NCI-H69 (cell line): ENCODE results near the gene SV2B.

Source experiments
- DNase-seq: peaks from one replicate; lab custom pipeline; 2025; lab: John Stamatoyannopoulos, UW

SV2B gene

DNA sequence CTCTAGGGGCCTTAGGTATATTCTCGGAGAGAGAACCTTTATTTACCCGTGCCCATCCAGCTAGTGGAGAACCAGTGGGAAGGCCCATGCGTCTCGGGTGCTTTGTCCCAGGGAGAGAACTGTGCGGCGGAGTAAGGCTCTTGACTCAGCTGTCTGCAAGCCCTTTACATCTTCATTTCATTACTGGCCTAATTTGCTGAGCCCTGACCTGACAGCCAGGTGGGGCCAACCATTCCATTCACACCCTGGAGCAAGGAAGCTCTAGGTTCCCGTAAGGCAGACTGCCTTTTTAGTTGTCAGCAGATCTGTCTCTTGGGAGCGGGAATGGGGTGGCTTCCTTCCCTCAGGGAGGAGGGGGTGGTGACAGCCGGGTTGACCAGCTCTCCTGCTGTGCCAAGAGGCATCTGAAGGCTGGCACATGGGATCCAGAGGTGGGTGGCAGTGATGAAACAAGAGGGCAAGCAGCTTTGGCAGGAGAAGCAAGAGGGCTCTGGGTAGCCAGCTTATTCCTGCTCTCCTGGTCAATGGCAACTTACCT lies 36.4 kb downstream of the SV2B start:
- peak; percentile 90 for DNase-seq

DNA sequence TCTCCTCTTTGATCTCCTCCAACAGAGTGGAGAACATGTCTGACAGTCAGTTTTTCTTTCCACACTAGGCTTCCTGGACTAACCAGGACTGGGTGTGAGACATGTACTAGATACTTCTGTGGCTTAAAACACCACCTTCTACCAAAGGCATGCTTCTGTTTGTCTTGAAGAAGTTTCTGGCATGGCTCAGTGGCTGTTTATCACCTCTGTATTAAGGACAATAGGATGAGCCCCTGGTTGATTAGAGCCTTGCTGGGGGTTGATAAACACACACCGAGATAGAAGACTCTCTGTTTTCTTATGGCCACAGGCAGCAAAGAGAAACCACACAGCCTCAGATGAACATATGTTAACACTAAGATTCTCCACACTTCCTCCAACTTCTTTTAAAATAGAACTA lies 40.5 kb downstream of the SV2B start:
- DNase-seq = no peak

DNA sequence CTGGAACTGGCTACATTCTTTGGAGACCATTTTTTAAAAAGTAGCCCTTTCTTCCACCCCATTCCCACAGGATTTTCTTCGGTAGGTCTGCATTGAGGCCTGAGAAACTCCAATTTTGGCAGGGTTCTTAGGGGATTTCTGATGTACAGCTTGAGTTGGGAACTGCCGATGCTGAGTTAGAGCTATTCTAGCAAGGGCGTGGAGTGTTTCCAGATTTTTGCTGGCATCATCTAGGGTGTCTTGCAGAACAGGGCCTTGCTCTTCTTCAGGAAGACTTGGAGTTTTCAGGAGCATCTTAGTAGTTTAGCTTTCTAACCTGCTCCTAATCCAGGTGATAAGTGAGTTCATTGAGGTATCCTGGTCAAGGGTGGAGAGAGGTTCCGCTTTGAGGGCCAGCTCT lies 41.0 kb downstream of the SV2B start:
- no peak for DNase-seq

GRCh38 chr15:91142106-91142744 lies 42.2 kb downstream of the SV2B start:
- peak; percentile 70 for DNase-seq

- peak; percentile 12 for DNase-seq
Measured at GRCh38 chr15:91142946-91143345, 42.9 kb downstream of the SV2B start.

GRCh38 chr15:91146728-91147127 lies 46.7 kb downstream of the SV2B start:
- peak; percentile 12 for DNase-seq

GRCh38 chr15:91148243-91148642 lies 48.2 kb downstream of the SV2B start:
- no peak for DNase-seq

DNA sequence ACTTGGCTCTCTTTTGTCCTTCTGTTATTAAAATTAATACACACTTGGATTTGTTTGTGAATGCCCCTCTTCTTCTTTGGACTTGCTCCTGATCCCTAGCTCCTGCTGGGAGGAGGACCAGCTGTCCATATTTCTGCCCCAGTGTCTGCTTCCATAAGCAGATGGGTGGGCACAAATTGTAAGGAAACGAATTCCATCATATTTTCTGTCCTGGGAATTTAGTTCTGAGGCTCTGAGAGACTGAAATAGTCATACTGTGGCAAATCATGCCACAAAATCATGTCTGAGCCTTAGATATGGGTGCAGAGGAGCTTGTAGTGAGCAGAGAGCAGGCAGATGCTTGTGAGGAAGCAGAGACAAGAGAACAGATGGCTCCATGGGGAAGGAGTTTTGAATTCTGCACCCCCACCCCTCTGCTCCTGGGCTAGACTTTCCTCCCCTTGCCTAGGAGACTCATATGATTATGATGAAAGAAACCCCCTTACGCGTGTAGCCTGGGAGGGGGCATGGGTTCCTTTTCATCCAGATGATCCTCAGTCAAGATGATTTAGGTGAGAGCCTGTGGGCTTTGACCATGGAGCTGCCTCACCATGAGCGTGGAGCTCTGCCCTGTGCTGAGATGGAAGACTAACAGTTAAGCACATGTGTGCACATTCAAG lies 50.6 kb downstream of the SV2B start:
- peak; percentile 93 for DNase-seq

DNA sequence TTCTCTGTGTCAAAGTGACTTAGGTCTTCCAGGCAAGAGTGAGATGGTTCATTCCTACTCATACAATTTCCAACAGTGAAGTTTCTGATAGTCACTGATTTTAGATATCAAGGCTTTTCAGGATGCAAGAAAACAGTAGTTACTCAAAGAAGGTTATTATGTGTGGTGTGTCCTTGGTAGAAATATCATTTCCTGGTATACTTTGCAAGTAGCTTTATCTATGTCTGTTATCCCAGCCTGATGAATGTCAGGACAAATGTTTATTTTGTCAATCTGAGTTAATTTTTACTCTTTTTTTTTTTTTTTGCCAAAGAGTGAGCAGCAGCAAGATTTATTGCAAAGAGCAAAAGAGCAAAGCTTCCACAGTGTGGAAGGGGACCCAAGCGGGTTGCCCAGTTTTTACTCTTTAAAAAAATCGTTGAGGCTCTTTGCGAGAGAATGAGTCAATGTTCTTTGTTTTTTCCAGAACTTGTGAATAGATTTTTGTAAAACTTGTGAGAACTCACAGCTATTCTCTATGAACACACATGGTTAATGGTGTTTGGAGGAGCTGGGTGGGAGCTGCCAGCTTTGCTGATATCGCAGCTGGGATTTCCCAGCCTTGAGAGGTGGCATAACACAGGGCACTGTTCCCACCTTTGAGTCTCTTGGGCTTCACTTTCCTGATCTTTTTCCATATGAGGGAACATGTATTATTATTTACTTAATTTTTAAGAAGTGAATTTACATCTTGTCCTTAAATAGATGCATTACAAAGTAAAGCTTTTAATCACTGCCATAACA lies 51.9 kb downstream of the SV2B start:
- DNase-seq = peak; percentile 26

DNA sequence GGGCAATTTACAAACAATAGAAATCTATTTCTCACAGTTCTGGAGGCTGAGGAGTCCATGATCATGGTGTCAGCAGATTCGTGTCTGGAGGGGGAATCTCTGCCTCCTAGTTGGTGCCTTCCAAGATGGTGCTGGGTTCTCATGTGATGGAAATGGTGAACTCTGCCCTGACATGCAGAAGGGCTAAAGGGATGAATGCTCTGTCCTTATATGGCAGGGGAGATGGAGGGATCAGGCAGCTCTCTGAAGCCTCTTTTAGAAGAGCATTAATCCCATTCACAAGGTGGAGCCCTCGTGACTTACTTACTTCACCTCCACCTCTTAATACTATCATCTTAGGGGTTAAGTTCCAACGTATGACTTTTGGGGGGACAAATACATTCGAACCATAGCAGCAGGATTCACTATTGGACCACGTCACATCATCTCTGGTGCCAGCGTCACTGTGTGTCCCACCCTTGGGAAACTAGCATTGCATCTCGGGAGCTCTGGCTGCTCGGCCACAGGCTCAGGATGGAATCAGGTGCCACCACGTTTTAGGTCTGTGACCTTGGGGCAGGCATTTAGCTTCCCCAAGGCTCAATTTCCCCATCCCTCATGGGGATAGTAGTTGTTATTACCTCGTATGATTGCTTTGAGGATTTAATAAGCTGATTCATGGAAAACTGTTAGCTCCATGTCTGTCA lies 53.0 kb downstream of the SV2B start:
- DNase-seq = peak; percentile 25

DNA sequence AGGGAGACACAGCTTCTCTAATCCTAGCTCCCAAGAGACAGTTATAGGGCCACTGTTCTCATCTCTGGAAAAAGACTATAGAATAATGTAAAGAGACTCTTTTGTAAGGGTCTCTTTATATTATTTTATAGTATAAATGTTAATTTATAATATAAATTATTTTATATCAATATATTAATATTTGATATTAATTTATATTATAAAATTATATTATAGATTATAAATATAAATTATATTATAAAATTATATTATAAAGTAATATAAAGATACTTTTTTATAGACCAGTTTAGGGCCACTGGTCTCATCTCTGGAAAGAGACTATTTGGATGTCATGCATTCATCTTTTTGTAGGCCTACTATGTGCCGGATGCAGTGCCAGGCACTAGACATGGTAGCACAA lies 53.9 kb downstream of the SV2B start:
- DNase-seq = no peak

- no peak for DNase-seq
Measured at GRCh38 chr15:91156175-91156726, 56.2 kb downstream of the SV2B start.

DNA sequence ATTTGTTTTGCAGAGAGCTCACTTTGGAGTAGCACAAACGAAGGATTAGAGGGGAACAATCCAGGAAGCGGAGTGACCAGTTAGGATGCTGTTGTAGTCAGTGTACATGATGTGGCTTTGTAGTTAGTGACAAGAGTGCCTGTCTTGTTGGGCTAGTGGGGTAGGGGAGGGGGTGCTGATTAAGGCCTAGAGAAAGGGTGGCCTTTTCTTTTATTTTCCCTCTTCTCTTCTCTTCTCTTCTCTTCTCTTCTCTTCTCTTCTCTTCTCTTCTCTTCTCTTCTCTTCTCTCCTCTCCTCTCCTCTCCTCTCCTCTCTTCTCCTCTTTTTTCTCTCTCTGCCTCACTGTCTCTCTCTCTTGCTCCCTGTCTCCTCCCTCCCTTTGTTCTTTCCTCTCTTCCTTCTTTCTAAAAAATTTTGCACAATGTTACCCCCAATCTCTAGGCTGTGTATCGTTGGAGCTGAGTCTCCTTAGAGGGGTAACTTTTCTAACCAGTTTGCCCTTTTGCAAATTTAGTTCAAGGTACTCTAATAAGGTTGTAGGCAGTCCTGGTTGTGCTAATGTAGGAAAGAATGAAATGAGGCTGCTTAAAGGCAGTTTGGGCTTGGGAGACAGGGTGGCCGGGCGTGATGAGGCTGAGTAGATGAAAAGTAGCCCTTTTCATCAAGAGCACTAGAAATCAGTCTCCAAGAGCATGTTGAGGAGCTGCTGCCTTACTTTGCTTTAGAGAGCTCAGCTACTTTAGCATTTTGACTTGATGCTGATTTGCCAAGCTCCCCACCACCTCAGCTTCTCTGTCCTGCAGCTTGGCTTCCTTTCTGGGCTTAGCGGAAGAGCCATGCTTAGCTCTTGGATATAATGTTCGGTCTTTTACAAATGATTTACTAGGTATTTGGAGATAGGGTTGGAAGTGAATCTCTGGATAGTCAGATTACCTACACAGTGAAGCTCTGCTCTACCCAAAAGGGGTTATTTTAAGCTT lies 58.6 kb downstream of the SV2B start:
- DNase-seq = no peak

- DNase-seq = peak; percentile 28
Measured at GRCh38 chr15:91165850-91166249, 65.8 kb downstream of the SV2B start.

- DNase-seq = no peak
Measured at GRCh38 chr15:91168457-91168856, 68.4 kb downstream of the SV2B start.

DNA sequence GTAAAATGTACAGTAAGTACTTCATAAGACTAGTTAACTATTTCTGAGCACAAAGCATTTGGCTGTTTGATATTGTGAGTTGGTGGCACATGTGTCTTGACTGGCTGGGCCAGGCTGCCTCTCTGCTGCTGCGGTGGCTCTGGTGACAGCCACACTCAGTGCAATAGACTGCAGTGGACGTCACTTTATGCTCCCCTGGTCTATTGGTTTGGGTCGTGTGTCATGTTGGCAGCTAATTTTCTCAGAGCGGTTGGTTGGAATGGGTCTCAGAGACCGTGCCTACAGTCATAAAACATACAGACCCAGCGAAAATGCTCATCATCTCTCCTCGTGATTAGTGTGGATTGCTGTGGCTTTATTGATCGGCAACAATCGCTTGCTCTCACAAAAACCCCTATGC lies 71.3 kb downstream of the SV2B start:
- DNase-seq = no peak

DNA sequence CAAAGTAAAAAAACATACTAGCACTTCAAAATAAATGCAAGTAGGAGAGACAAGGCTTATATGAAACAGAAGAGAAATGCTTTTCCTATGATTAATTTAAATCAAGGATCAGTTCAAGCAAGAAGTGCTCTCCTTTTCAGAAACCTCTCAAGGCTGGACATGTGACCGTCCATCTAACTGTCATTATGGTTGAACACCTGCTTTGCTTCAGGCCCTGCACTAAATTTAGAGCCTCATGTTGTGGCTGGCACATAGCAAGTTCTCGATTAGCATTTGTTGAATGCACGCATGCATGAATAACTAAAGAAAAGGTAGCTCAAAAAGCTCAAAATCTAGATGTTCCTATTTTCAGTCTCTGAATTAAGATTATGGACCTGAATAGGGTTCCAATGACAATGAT lies 82.0 kb downstream of the SV2B start:
- DNase-seq = peak; percentile 30

DNA sequence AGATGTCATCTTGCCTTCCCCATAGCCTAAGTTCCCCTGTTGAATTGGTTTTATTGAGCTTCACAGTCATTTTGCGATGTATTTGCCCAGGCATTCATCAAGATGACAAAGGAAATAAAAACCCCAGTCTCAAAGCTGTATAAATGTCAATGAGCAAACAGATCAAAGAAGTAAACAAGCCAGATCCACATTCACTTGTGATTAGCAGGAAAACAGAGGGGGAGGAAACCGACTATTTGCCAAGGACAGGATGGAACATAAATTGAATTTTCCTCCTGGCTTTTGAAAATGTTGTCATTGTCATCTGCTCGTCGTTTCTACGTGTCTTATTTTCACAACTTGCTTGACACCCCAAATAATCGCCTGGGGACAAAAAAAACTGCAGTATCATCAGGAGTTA lies 83.5 kb downstream of the SV2B start:
- peak; percentile 86 for DNase-seq

DNA sequence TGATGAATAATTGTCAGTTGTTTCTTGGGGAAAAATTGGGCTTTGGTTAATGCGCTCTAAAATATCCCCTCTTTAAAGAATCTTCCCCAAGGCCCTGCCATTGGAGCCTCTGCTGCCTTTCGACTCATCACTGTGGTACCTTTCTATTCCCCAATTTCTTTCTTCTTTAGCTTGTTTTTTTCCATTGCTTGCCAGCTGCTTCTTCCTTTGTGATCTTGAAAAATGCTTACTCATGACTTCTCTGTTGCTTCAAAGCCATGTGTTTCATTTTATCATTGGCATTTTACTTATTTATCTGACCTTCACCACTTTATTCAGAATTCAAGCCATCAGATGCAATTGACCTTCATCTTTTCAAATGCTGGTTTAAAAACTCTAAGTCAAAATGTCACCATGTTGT lies 84.4 kb downstream of the SV2B start:
- no peak for DNase-seq

- peak; percentile 20 for DNase-seq
Measured at GRCh38 chr15:91186904-91187656, 87.0 kb downstream of the SV2B start.
